Measurements from ENCODE around the gene PADI3.

DNA sequence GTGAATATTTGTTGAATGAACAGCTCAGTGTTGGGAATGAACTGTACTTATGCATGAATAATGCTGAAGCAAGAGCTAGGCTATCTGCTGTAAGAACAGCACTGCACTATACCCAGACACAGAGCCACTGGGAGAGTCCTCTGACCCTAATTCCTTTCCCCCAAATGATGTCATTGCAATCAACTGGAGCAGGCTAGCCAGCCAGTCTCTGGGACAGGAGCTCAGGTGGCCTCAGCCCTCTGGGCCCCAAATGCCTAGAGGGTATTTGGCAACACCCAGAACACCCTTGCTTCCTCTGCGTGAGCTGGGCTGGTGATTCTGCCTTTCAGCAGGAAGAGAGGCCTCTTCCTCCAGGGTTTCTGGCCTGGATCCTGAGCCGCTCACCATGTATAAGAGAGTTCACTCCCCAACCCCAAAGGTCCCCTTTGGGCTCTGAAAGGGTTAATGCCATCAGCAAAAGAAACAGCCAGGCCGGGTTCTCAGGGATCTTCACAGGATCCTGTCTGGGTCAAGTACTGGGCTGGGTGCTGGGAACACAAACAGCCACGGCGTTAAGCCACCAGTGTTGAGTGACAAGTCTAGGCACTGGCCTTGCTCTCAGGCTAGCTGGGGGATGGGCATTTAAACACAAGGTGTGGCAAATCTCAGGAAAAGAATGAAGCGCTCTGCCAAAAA lies 55.4 kb downstream of the PADI3 start:
- TF ChIP-seq ZNF274 (IDR thresholded peaks at IDR 0.05; ENCODE audit: low read depth, low read length) (no peak), YY1 (IDR thresholded peaks at IDR 0.05; ENCODE audit: insufficient read depth, insufficient read length) (no peak), SUZ12 (IDR thresholded peaks at IDR 0.05; ENCODE audit: extremely low read depth, insufficient read depth, insufficient read length) (no peak)

All from NT2/D1 (cell line).